Measurements from ENCODE around the gene CELF2. TPM values are rescaled to one million over a fixed set of nuclear protein-coding genes. Genes with fewer than 3 reads are reported as not detected.

Gene CELF2
- total and polyA plus RNA-seq, 9 of the 15 experiments (the other 6 are each of a cell fraction or from before 2014, with no cell fraction given), result 4.0 to 20.3 (median 11.1) TPM

DNA sequence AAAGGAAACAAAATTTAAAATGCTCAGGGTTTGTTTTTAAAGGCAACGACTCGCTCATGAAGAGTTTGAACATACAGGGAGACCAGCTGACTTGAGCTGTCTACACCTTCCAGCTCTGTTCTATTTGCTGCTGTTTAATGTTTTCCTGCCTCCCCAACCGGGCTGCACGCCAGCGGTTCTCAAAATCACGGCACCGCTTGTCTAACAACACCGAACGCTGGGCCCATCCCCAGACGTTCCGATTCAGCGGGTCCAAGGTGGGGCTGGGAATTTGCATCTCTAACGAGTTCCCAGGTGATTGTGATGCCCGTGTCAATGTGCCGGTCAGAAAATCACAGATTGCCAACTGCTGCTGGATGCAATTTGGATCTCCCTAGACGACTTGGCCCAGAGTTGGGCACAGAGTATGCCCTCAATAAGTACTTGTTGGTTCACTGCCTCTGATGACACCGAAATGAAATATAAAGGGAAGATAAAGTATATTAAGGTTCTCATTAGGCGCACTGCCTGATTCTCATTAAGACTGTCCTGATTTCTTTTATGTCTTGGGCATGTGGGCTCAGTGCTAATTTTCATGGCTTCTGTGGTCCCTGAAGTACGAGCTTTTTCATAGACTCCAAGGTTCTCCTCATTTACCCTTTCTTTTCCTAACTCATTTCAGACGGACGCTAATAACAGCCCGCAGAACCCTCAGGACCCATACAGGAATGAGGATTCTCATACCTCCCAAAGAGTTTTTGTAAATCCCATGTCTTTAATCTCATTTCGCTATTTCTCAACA, 28.5 kb downstream of the CELF2 start:
- in situ Hi-C loops (cut with MboI), result loop anchor here (25.0 kb wide), 1 partner anchor 1709 kb away; no protein-coding TSS in a partner anchor
- no peak for TF ChIP-seq YY1 (IDR thresholded peaks at IDR 0.05; ENCODE audit: borderline replicate concordance in 1 of 3, control insufficient read depth in 1 of 3, extremely low read depth in 1 of 3, insufficient read depth in 3 of 3, insufficient read length in 1 of 3, insufficient replicate concordance in 2 of 3, low read depth in 1 of 3, low read length in 2 of 3)
- no peak for TF ChIP-seq ZNF830 (CRISPR knock-in tag; IDR thresholded peaks at IDR 0.05)
- TF ChIP-seq TBP (optimal IDR thresholded peaks at IDR 0.05; ENCODE audit: low read depth, low read length), result no peak
- TF ChIP-seq ETS2 (tag; IDR thresholded peaks at IDR 0.05; ENCODE audit: borderline replicate concordance, poor library complexity, severe bottlenecking), result no peak
- TF ChIP-seq ZFP30 (CRISPR knock-in tag; IDR thresholded peaks at IDR 0.05; ENCODE audit: borderline replicate concordance), result no peak
- TF ChIP-seq NCOA2 (IDR thresholded peaks at IDR 0.05; ENCODE audit: partially characterized antibody in 2 of 2), result no peak
- no peak for TF ChIP-seq XRCC4 (IDR thresholded peaks at IDR 0.05; ENCODE audit: extremely low read depth, insufficient read depth, insufficient read length)
- TF ChIP-seq, protein P1, sequence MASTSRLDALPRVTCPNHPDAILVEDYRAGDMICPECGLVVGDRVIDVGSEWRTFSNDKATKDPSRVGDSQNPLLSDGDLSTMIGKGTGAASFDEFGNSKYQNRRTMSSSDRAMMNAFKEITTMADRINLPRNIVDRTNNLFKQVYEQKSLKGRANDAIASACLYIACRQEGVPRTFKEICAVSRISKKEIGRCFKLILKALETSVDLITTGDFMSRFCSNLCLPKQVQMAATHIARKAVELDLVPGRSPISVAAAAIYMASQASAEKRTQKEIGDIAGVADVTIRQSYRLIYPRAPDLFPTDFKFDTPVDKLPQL (IDR thresholded peaks at IDR 0.05; ENCODE audit: extremely low read depth, insufficient read length), result no peak
- no peak for TF ChIP-seq SAP30 (IDR thresholded peaks at IDR 0.05; ENCODE audit: borderline replicate concordance, insufficient read depth, low read depth, low read length, poor library complexity, severe bottlenecking)
- TF ChIP-seq ZNF445 (CRISPR knock-in tag; IDR thresholded peaks at IDR 0.05; ENCODE audit: low read depth), result no peak
- TF ChIP-seq, protein P2, sequence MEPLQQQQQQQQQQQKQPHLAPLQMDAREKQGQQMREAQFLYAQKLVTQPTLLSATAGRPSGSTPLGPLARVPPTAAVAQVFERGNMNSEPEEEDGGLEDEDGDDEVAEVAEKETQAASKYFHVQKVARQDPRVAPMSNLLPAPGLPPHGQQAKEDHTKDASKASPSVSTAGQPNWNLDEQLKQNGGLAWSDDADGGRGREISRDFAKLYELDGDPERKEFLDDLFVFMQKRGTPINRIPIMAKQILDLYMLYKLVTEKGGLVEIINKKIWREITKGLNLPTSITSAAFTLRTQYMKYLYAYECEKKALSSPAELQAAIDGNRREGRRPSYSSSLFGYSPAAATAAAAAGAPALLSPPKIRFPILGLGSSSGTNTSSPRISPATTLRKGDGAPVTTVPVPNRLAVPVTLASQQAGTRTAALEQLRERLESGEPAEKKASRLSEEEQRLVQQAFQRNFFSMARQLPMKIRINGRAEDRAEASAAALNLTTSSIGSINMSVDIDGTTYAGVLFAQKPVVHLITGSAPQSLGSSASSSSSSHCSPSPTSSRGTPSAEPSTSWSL (CRISPR knock-in tag; IDR thresholded peaks at IDR 0.05; ENCODE audit: borderline replicate concordance), result no peak
- TF ChIP-seq XRCC3 (IDR thresholded peaks at IDR 0.05), result no peak
- TF ChIP-seq NR1H2 (CRISPR knock-in tag; IDR thresholded peaks at IDR 0.05), result no peak
- TF ChIP-seq, protein P3, sequence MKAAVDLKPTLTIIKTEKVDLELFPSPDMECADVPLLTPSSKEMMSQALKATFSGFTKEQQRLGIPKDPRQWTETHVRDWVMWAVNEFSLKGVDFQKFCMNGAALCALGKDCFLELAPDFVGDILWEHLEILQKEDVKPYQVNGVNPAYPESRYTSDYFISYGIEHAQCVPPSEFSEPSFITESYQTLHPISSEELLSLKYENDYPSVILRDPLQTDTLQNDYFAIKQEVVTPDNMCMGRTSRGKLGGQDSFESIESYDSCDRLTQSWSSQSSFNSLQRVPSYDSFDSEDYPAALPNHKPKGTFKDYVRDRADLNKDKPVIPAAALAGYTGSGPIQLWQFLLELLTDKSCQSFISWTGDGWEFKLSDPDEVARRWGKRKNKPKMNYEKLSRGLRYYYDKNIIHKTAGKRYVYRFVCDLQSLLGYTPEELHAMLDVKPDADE (conservative IDR thresholded peaks at IDR 0.05; ENCODE audit: control insufficient read depth, low read depth, low read length), result no peak

More for the DNA sequence above, 28.5 kb downstream of the CELF2 start:
- Histone ChIP-seq H3K27me3 (ENCODE audit: control insufficient read depth in 2 of 2, insufficient read depth in 2 of 2, low read length in 2 of 2) (peaks cover 7 to 24% of the 10 kb centered on the region in 2 experiments), H3K9me3 (replicated peaks; ENCODE audit: control insufficient read depth, insufficient read depth, low read depth, low read length) (no peaks in the 10 kb centered on the region), H3K36me3 (ENCODE audit: control insufficient read depth, insufficient read depth, low read length) (no peaks in the 10 kb centered on the region), H3K27ac (ENCODE audit: extremely low read depth, low read depth, low read length) (no peak overlapping the region), H3K4me3 (no peak overlapping the region), H3K4me2 (ENCODE audit: insufficient read depth, low read length) (no peak overlapping the region), H3K4me1 (replicated peaks in 1 of 2; ENCODE audit: control insufficient read depth in 2 of 2, insufficient read depth in 2 of 2, low read length in 2 of 2) (no peaks in the 10 kb centered on the region; a peak in 1 of 5 replicates), H2AFZ (ENCODE audit: low read depth, low read length) (no peak overlapping the region), H3K9ac (ENCODE audit: insufficient read depth in 1 of 2, low read depth in 2 of 2, low read length in 2 of 2) (no peak overlapping the region), H3K9me1 (ENCODE audit: control insufficient read depth, insufficient read depth, low read length) (no peaks in the 10 kb centered on the region), H4K20me1 (replicated peaks; ENCODE audit: control insufficient read depth, insufficient read depth, low read length) (no peaks in the 10 kb centered on the region), H3K79me2 (ENCODE audit: control insufficient read depth, insufficient read depth, low read length) (no peaks in the 10 kb centered on the region)
- FAIRE-seq (no peak), DNase-seq (ENCODE audit: extremely low read depth in 1 of 4, low spot score in 3 of 4) (no peak), ATAC-seq (no peak)
- 2% methylated on average over 23 of the region's 23 CpGs for WGBS (ENCODE audit: insufficient coverage, low coverage, missing lambda C conversion rate)
- CTCF ChIA-PET (ENCODE audit: low intra/inter-chr PET ratio), result no interaction called here
- no TSS peak for BruUV-seq (replicated peaks)
- POLR2A ChIA-PET, result interaction anchor here (1.0 kb wide), 1 partner anchor 19 kb away, joined by 3 read pairs; no protein-coding TSS in a partner anchor
- intact Hi-C loops (cut with micrococcal nuclease), result no loop called here

Data from K562 (cell line).